NCI-H1930 (cell line): Measurements from ENCODE around the gene ZNF343.

Experiments
- DNase-seq, 2 experiments: peaks; one replicate each; lab custom pipeline; 2025; lab: John Stamatoyannopoulos, UW

ZNF343 gene

GRCh38 chr20:2473516-2473915 lies 35.2 kb downstream of the ZNF343 start:
- DNase-seq = no peak

GRCh38 chr20:2470423-2471193 lies 38.1 kb downstream of the ZNF343 start, which contains the start of gene SNRPB:
TSS of gene SNRPB (minus strand) at chr20:2470789. CDS start at chr20:2470690, 99 bp downstream.
- peak; percentile 93 to 96 for DNase-seq

GRCh38 chr20:2469991-2470422 lies 38.7 kb downstream of the ZNF343 start:
- peak in 1 of 2 experiments; percentile 7 for DNase-seq

GRCh38 chr20:2468581-2469407 lies 39.9 kb downstream of the ZNF343 start:
- DNase-seq = no peak

GRCh38 chr20:2467412-2467811 lies 41.3 kb downstream of the ZNF343 start:
- no peak for DNase-seq

GRCh38 chr20:2465100-2465499 lies 43.6 kb downstream of the ZNF343 start:
- no peak for DNase-seq

GRCh38 chr20:2463616-2464365 lies 44.9 kb downstream of the ZNF343 start:
- no peak for DNase-seq

- DNase-seq = no peak
Observed at GRCh38 chr20:2462484-2462883, 46.2 kb downstream of the ZNF343 start.

GRCh38 chr20:2460752-2461424 lies 47.8 kb downstream of the ZNF343 start:
- no peak for DNase-seq

GRCh38 chr20:2459981-2460751 lies 48.5 kb downstream of the ZNF343 start:
- no peak for DNase-seq

- DNase-seq = no peak
Observed at GRCh38 chr20:2458919-2459499, 49.7 kb downstream of the ZNF343 start.

- DNase-seq = no peak
Observed at GRCh38 chr20:2455771-2456497, 52.8 kb downstream of the ZNF343 start.

- DNase-seq = no peak
Observed at GRCh38 chr20:2453792-2454191, 54.9 kb downstream of the ZNF343 start.

GRCh38 chr20:2451939-2452732 lies 56.6 kb downstream of the ZNF343 start:
- peak; percentile 59 to 69 for DNase-seq

- no peak for DNase-seq
Observed at GRCh38 chr20:2451422-2451821, 57.3 kb downstream of the ZNF343 start.

GRCh38 chr20:2449386-2449785 lies 59.3 kb downstream of the ZNF343 start:
- DNase-seq = no peak

GRCh38 chr20:2446845-2447244 lies 61.9 kb downstream of the ZNF343 start:
- DNase-seq = no peak
